NCI-H2081 (cell line): ENCODE measurements around the gene SLC6A6.

Source experiments
- DNase-seq, 2 experiments: peaks; one replicate each; lab custom pipeline; 2025; lab: John Stamatoyannopoulos, UW

SLC6A6 gene

GRCh38 chr3:14402304-14402811 is at the start of gene SLC6A6:
Gene SLC6A6 (plus strand): TSS chr3:14402606. CDS start chr3:14443635, 41,029 bp downstream.
- DNase-seq: peak; percentile 90 to 95

GRCh38 chr3:14353502-14353901 is 48.9 kb upstream of the SLC6A6 start:
- DNase-seq: no peak

- DNase-seq: no peak
These were observed 44.9 kb upstream of the SLC6A6 start for GRCh38 chr3:14357463-14357862.

GRCh38 chr3:14358426-14359211 is 43.8 kb upstream of the SLC6A6 start:
- DNase-seq: peak; percentile 15 to 67

GRCh38 chr3:14359348-14359747 is 43.1 kb upstream of the SLC6A6 start:
- DNase-seq: no peak

GRCh38 chr3:14360123-14360881 is 42.1 kb upstream of the SLC6A6 start:
- no peak for DNase-seq

- no peak for DNase-seq
These were observed 41.2 kb upstream of the SLC6A6 start for GRCh38 chr3:14361068-14361677.

GRCh38 chr3:14362890-14363289 is 39.5 kb upstream of the SLC6A6 start:
- no peak for DNase-seq

- DNase-seq: no peak
These were observed 39.0 kb upstream of the SLC6A6 start for GRCh38 chr3:14363379-14363778.

- no peak for DNase-seq
These were observed 38.4 kb upstream of the SLC6A6 start for GRCh38 chr3:14363991-14364390.

GRCh38 chr3:14364580-14365292 is 37.7 kb upstream of the SLC6A6 start:
- no peak for DNase-seq

- no peak for DNase-seq
These were observed 36.2 kb upstream of the SLC6A6 start for GRCh38 chr3:14366248-14366647.

GRCh38 chr3:14366915-14367823 is 35.2 kb upstream of the SLC6A6 start:
- DNase-seq: no peak

GRCh38 chr3:14368146-14368545 is 34.3 kb upstream of the SLC6A6 start:
- no peak for DNase-seq

- DNase-seq: no peak
These were observed 33.5 kb upstream of the SLC6A6 start for GRCh38 chr3:14368885-14369284.

GRCh38 chr3:14369675-14370669 is 32.4 kb upstream of the SLC6A6 start:
- peak in 1 of 2 experiments; percentile 10 for DNase-seq

GRCh38 chr3:14370720-14371572 is 31.5 kb upstream of the SLC6A6 start:
- DNase-seq: peak in 1 of 2 experiments; percentile 5
